GM12801 (cell line): ENCODE results near the gene DBNDD2.

Experiments used
- CTCF ChIP-seq: IDR thresholded peaks from one replicate; pipeline ENCODE4 v1.5.1; 2011; ENCODE audit warnings: control low read depth; ENCODE audit not compliant: insufficient read length; ENCODE audit errors: extremely low read depth

DBNDD2 gene

DNA sequence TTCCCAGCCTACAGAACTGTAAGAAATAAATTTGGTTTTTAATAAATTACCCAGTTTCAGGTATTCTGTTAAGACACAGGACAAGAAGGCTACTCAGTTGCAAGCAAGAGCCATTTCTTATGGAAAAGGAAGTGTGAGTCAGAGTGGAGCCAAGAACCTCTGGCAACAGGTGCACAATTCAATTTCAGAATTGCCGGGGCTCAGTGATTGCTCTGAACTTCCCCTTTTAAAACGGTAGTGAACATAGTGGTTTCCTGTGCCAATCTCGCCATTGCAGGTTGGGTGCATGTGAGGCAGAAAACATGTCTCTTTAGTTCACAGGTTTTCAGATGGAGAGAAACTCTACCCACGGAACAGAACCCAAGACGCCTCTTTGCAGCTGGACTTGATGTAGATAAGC lies 24.2 kb downstream of the DBNDD2 start:
- TF ChIP-seq CTCF: no peak

GRCh38 chr20:45433316-45433715 lies 25.2 kb downstream of the DBNDD2 start:
- TF ChIP-seq CTCF: no peak

GRCh38 chr20:45433976-45434375 lies 25.9 kb downstream of the DBNDD2 start:
- no peak for TF ChIP-seq CTCF

DNA sequence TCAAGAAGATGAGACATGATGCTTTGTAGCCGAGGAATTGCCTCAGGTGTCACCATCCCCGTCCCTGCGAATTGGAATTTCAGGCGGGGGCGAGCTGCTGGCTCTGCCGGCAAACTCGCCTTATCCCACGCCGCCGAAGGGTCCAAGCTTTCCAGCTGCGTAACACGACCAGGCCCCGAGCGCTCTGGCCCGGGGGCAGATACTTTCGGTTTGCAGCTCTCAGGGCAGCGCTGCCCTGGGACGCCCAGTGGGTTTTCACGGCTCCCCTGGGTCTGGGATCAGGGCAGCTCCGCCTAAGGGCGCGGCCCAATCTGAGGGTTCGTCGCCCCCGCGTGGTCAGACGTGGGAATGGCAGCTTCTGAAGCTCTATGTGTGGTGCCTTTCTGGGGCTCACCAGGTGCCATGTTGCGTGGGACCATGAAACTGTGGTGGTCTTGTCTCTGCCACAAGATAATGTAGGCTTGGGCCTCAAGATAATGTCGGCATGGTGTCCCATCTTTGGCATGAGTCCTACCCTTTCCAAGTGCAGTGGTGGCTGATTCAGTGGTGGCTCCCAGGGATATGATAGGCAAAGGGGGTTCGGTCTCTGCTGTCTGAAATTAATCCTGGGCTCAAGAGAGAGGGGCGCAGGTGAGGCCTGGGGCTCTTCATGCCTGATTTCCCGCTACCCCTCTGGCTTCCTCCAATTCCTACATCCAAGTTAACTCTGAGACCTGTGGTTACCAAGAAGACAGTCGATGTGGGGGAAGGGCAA lies 28.8 kb downstream of the DBNDD2 start:
- TF ChIP-seq CTCF: no peak

DNA sequence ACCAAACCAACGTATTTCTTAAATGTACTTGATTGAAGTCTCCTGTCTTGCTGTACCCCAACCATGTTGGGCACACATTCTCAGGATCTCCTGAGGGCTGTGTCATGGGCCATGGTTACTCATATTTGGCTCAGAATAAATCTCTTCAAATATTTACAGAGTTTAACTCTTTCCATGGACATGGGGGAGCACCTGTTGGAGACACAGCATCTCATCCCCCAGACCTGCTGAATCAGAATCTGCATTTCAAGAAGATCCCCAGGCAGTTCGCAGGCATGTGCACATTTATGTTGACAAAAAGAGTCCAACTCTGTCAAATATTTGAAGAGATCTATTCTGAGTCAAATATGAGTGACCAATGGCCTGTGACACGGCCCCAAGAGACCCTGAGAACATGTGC lies 32.3 kb downstream of the DBNDD2 start:
- TF ChIP-seq CTCF: no peak

GRCh38 chr20:45440891-45441685 lies 33.0 kb downstream of the DBNDD2 start:
- no peak for TF ChIP-seq CTCF

DNA sequence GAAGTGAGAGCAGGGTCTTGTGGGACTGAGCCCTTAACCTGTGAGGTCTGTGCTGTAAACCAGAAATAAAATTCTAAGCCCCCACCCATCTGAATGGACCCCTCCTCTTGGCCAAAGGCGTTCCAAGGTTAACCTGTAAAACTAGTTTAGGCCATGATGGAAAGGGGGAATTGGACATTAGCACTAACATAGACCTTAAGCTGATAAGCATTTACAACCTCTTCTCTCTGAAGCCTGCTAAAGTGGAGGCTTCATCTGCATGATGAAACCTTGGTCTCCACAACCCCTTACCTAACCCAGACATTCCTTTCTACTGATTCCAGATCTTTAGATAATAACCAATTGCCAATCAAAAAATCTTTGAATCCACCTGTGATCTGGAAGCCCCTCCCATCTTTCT lies 33.7 kb downstream of the DBNDD2 start:
- no peak for TF ChIP-seq CTCF
